ENCODE results near the gene CLIP1.

DNA sequence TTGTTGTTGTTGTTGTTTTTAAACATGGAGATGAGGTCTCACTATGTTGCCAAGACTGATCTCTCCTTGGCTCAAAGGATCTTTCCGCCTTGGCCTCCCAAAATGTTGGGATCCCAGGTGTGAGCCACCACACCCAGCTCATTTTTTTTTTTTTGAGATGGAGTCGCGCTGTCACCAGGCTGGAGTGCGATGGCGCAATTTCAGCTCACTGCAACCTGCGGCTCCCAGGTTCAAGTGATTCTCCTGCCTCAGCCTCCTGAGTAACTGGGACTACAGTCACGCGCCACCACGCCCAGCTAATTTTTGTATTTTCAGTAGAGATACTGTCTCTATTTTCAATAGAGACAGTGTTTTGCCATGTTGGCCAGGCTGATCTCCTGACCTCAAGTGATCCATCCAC, 4.9 kb upstream of the CLIP1 start:
- TF ChIP-seq, protein P1, sequence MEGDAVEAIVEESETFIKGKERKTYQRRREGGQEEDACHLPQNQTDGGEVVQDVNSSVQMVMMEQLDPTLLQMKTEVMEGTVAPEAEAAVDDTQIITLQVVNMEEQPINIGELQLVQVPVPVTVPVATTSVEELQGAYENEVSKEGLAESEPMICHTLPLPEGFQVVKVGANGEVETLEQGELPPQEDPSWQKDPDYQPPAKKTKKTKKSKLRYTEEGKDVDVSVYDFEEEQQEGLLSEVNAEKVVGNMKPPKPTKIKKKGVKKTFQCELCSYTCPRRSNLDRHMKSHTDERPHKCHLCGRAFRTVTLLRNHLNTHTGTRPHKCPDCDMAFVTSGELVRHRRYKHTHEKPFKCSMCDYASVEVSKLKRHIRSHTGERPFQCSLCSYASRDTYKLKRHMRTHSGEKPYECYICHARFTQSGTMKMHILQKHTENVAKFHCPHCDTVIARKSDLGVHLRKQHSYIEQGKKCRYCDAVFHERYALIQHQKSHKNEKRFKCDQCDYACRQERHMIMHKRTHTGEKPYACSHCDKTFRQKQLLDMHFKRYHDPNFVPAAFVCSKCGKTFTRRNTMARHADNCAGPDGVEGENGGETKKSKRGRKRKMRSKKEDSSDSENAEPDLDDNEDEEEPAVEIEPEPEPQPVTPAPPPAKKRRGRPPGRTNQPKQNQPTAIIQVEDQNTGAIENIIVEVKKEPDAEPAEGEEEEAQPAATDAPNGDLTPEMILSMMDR (IDR thresholded peaks at IDR 0.05) = no peak
- TF ChIP-seq EP300 (IDR thresholded peaks at IDR 0.05) (no peak), POLR2AphosphoS5 (IDR thresholded peaks at IDR 0.05) (no peak), POLR2A (IDR thresholded peaks at IDR 0.05) (no peak)
